Measurements from ENCODE around the gene CCR6. TPM values are rescaled to one million over a fixed set of nuclear protein-coding genes. Genes with fewer than 3 reads are reported as not detected.

Gene CCR6
- total and polyA plus RNA-seq, 10 of the 15 experiments (the other 5 are each of a cell fraction or from before 2014, with no cell fraction given): 2.2 to 7.6 (median 6.7) TPM

DNA sequence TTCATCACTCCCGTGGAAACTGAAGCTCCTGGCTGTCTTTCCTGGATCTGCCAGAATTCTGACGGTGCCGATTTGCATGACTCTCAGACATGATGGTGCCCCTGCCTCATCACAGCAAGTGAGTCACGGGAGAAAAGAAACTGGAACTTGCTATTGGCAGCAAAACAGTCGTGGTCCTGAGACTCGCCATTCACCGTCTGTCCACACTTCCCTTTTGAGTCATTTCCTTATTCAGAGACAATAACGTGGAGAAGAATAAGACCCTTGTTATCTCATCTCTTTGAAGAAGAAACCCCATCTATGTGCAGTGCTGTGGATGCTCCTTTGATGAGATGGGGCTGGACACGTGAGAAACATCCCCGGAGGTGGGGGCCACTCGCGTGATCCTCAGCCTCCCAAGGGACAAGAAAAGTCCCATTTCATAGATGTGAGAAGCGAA is 30.6 kb downstream of the CCR6 start (continued):
- TF ChIP-seq NR2F1 (conservative IDR thresholded peaks at IDR 0.05): peak; percentile 45; the same call in 1 of the 2 replicates

DNA sequence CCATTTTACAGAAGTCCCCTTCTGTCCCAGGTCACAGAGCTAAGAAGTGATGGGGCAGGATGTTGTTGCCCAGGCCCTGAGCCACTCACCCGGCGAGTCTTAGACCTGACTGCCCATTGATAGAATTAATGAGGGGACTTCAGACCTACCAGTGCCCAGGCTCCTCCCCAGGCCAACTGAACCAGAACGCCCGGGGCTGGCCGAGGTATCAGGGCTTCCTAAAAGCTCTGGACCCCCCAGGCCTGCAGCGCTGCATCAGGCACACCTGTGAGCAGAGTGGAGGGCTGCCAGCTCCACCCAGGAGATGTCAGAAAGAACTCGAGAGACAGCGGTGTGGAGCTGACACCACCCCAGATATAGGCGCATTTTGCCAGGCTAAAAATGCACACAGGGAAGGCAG is 31.4 kb downstream of the CCR6 start:
- ChIA-PET CTCF (interaction anchor here (1.4 to 5.1 kb wide), 2 partner anchors 12 to 32 kb away, joined by 3 to 35 read pairs; no protein-coding TSS in a partner anchor), POLR2A (interaction anchor here (0.6 kb wide), 1 partner anchor 314 kb away, joined by 4 read pairs; no protein-coding TSS in a partner anchor), SMC1A (ENCODE audit: uncharacterized antibody, unreplicated experiment) (interaction anchor here (1.0 to 1.6 kb wide), 2 partner anchors 25 to 193 kb away, joined by 3 to 7 read pairs; no protein-coding TSS in a partner anchor), RAD21 (ENCODE audit: unreplicated experiment) (interaction anchor here (1.0 kb wide), 1 partner anchor 106 kb away, joined by 3 read pairs; no protein-coding TSS in a partner anchor)
- in situ Hi-C loops (cut with MboI): no loop called here
- TF ChIP-seq FOXM1 (IDR thresholded peaks at IDR 0.05; ENCODE audit: low read depth, low read length): no peak
- TF ChIP-seq ZNF24 (IDR thresholded peaks at IDR 0.05): peak; percentile 34; the same call in 1 of the 2 replicates
- Histone ChIP-seq H3K27me3 (replicated peaks in 1 of 2; ENCODE audit: control insufficient read depth in 2 of 2, insufficient read depth in 2 of 2, low read length in 1 of 2) (no peaks in the 10 kb centered on the region; a peak in 1 of 4 replicates), H3K4me1 (ENCODE audit: control insufficient read depth, insufficient read depth, low read length) (peaks cover 30% of the 10 kb centered on the region), H3K36me3 (ENCODE audit: control insufficient read depth in 2 of 2, insufficient read depth in 2 of 2, low read length in 1 of 2) (no peaks in the 10 kb centered on the region), H3K4me3 (no peak overlapping the region), H3K4me2 (ENCODE audit: control insufficient read depth, insufficient read depth) (no peak overlapping the region), H3K79me2 (ENCODE audit: control insufficient read depth, insufficient read depth, low read length) (no peaks in the 10 kb centered on the region), H3K27ac (ENCODE audit: control insufficient read depth, insufficient read depth) (peak overlapping the region; percentile 16; the same call in 1 of the 2 replicates), H2AFZ (ENCODE audit: control insufficient read depth, low read depth, low read length) (no peak overlapping the region), H3K9me3 (replicated peaks; ENCODE audit: control insufficient read depth, insufficient read depth, low read length) (no peaks in the 10 kb centered on the region), H3K9ac (ENCODE audit: control insufficient read depth, insufficient read depth, low read length) (no peak overlapping the region), H4K20me1 (ENCODE audit: control insufficient read depth, insufficient read depth) (no peaks in the 10 kb centered on the region)
- intact Hi-C loops (cut with micrococcal nuclease; ENCODE audit: unreplicated experiment): loop anchor here (5.0 to 10.0 kb wide), 2 partner anchors 42 to 809 kb away; partner anchors contain the start of gene SFT2D1
- FAIRE-seq (no peak), ATAC-seq (peak; percentile 34), DNase-seq (ENCODE audit: low read depth, low spot score) (no peak)
- WGBS (ENCODE audit: insufficient coverage, insufficient replicate concordance, low lambda C conversion rate, missing lambda C conversion rate): 43% methylated on average over 9 of the region's 9 CpGs
- no TSS peak for BruUV-seq (replicated peaks)

DNA sequence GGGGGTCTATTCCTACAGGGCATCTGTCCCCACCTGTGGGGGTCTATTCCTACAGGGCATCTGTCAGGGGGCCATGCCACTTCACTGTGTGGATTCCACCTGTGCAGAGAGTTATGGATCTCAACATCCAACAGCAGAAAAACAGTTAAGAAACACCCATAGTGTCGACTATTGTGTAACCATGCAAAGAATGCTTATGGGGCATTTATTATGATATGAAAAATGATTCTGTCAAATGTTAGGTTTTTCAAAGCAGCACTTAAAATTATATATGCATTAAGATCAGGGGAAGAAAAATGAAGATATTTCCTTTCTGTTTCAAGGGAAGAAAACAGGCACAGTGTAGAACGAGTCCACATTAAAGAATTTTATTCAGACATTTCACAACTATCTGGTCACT is 32.0 kb downstream of the CCR6 start:
- ChIA-PET CTCF (interaction anchor here (5.1 kb wide), 1 partner anchor 13 kb away, joined by 35 read pairs; no protein-coding TSS in a partner anchor), RAD21 (ENCODE audit: unreplicated experiment) (no interaction called here), POLR2A (no interaction called here), SMC1A (ENCODE audit: uncharacterized antibody, unreplicated experiment) (interaction anchor here (1.6 kb wide), 1 partner anchor 61 kb away, joined by 4 read pairs; no protein-coding TSS in a partner anchor)
- Histone ChIP-seq H3K4me2 (ENCODE audit: control insufficient read depth, insufficient read depth) (no peak overlapping the region), H3K36me3 (ENCODE audit: control insufficient read depth in 2 of 2, insufficient read depth in 2 of 2, low read length in 1 of 2) (no peaks in the 10 kb centered on the region), H3K27me3 (replicated peaks in 1 of 2; ENCODE audit: control insufficient read depth in 2 of 2, insufficient read depth in 2 of 2, low read length in 1 of 2) (no peaks in the 10 kb centered on the region; a peak in 1 of 4 replicates), H3K79me2 (ENCODE audit: control insufficient read depth, insufficient read depth, low read length) (no peaks in the 10 kb centered on the region), H3K9ac (ENCODE audit: control insufficient read depth, insufficient read depth, low read length) (no peak overlapping the region), H2AFZ (ENCODE audit: control insufficient read depth, low read depth, low read length) (no peak overlapping the region), H4K20me1 (ENCODE audit: control insufficient read depth, insufficient read depth) (no peaks in the 10 kb centered on the region), H3K9me3 (replicated peaks; ENCODE audit: control insufficient read depth, insufficient read depth, low read length) (no peaks in the 10 kb centered on the region), H3K4me3 (no peak overlapping the region), H3K4me1 (ENCODE audit: control insufficient read depth, insufficient read depth, low read length) (peaks cover 30% of the 10 kb centered on the region), H3K27ac (ENCODE audit: control insufficient read depth, insufficient read depth) (no peak overlapping the region)
- no TSS peak for BruUV-seq (replicated peaks)
- in situ Hi-C loops (cut with MboI) (no loop called here), intact Hi-C loops (cut with micrococcal nuclease; ENCODE audit: unreplicated experiment) (loop anchor here (5.0 to 10.0 kb wide), 2 partner anchors 43 to 810 kb away; partner anchors contain the start of gene SFT2D1)
- 90% methylated on average over 2 of the region's 2 CpGs for WGBS (ENCODE audit: insufficient coverage, insufficient replicate concordance, low lambda C conversion rate, missing lambda C conversion rate)
- FAIRE-seq (no peak), ATAC-seq (no peak), DNase-seq (ENCODE audit: low read depth, low spot score) (no peak)
- no peak for TF ChIP-seq IRF4 (IDR thresholded peaks at IDR 0.05; ENCODE audit: low read depth, low read length)
- no peak for TF ChIP-seq SRF (IDR thresholded peaks at IDR 0.05; ENCODE audit: low read depth in 2 of 2, low read length in 2 of 2)
- TF ChIP-seq YY1 (IDR thresholded peaks at IDR 0.05; ENCODE audit: low read depth, low read length): no peak
- TF ChIP-seq, protein P1, sequence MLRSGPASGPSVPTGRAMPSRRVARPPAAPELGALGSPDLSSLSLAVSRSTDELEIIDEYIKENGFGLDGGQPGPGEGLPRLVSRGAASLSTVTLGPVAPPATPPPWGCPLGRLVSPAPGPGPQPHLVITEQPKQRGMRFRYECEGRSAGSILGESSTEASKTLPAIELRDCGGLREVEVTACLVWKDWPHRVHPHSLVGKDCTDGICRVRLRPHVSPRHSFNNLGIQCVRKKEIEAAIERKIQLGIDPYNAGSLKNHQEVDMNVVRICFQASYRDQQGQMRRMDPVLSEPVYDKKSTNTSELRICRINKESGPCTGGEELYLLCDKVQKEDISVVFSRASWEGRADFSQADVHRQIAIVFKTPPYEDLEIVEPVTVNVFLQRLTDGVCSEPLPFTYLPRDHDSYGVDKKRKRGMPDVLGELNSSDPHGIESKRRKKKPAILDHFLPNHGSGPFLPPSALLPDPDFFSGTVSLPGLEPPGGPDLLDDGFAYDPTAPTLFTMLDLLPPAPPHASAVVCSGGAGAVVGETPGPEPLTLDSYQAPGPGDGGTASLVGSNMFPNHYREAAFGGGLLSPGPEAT (IDR thresholded peaks at IDR 0.05; ENCODE audit: low read depth): no peak
- no peak for TF ChIP-seq NRF1 (conservative IDR thresholded peaks at IDR 0.05; ENCODE audit: low read depth, low read length)
- no peak for TF ChIP-seq NFXL1 (IDR thresholded peaks at IDR 0.05; ENCODE audit: borderline replicate concordance)
- TF ChIP-seq MYB (IDR thresholded peaks at IDR 0.05; ENCODE audit: borderline replicate concordance, low read depth, low read length): no peak
- TF ChIP-seq FOXK2 (IDR thresholded peaks at IDR 0.05): no peak
- TF ChIP-seq, protein P2, sequence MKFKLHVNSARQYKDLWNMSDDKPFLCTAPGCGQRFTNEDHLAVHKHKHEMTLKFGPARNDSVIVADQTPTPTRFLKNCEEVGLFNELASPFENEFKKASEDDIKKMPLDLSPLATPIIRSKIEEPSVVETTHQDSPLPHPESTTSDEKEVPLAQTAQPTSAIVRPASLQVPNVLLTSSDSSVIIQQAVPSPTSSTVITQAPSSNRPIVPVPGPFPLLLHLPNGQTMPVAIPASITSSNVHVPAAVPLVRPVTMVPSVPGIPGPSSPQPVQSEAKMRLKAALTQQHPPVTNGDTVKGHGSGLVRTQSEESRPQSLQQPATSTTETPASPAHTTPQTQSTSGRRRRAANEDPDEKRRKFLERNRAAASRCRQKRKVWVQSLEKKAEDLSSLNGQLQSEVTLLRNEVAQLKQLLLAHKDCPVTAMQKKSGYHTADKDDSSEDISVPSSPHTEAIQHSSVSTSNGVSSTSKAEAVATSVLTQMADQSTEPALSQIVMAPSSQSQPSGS (IDR thresholded peaks at IDR 0.05; ENCODE audit: low read length): no peak

Measured in GM12878 (cell line).